Muscle of leg (tissue), 11 donors: ENCODE data around the gene TRIM40. TPM values are rescaled to one million over a fixed set of nuclear protein-coding genes. Genes with fewer than 3 reads are reported as not detected.
"Not testable (repeated sequence)": the region's sequence is repeated elsewhere in the genome, so short reads cannot be mapped to it uniquely, and the experiment has no call there.

Experiments
- DNase-seq: peaks from one replicate; pipeline ENCODE4 v3.0.0; 2013
- H3K27ac ChIP-seq: one replicate; pipeline ENCODE4 v1.5.1; 2013; ENCODE audit warnings: mild to moderate bottlenecking, low read length, control low read depth
- H3K27me3 ChIP-seq: one replicate; pipeline ENCODE4 v1.6.1; 2013; ENCODE audit warnings: low read length; ENCODE audit not compliant: control insufficient read depth, insufficient read depth
- H3K36me3 ChIP-seq: one replicate; pipeline ENCODE4 v1.6.1; 2013; ENCODE audit warnings: low read length; ENCODE audit not compliant: control insufficient read depth, insufficient read depth
- H3K4me1 ChIP-seq: one replicate; pipeline ENCODE4 v1.6.1; 2013; ENCODE audit warnings: low read length; ENCODE audit not compliant: control insufficient read depth, insufficient read depth
- H3K4me3 ChIP-seq: one replicate; pipeline ENCODE4 v1.5.1; 2013; ENCODE audit warnings: low read length, control low read depth
- H3K9me3 ChIP-seq: replicated peaks from 2 replicates; pipeline ENCODE4 v1.6.1; 2013; ENCODE audit warnings: low read depth, low read length; ENCODE audit not compliant: control insufficient read depth
- WGBS: methylation state at CpG from one replicate; pipeline ENCODE4 v1.1.5; 2013; ENCODE audit warnings: missing lambda C conversion rate; ENCODE audit not compliant: insufficient coverage; 5-methylcytosine and 5-hydroxymethylcytosine counted together
- polyA plus RNA-seq, 8 donors: library from polyadenylated mRNA; unstranded; fragments of 120-200 nt; gene quantifications; one replicate each; pipeline versions ENCODE4 v1.2.1 to v1.2.3, GENCODE V29; 2013; ENCODE audit warnings: inconsistent platforms in 1 of 8, low replicate concordance in 1 of 8; ENCODE audit not compliant: insufficient read length in 8 of 8, insufficient read depth in 1 of 8
- total RNA-seq: library from RNA; stranded (reverse); fragments of 120-200 nt; gene quantifications from one replicate; pipeline ENCODE4 v1.2.4, GENCODE V29; 2013

Gene TRIM40
- total and polyA plus RNA-seq, 9 donors, result 0.56 TPM; not detected in 8

DNA sequence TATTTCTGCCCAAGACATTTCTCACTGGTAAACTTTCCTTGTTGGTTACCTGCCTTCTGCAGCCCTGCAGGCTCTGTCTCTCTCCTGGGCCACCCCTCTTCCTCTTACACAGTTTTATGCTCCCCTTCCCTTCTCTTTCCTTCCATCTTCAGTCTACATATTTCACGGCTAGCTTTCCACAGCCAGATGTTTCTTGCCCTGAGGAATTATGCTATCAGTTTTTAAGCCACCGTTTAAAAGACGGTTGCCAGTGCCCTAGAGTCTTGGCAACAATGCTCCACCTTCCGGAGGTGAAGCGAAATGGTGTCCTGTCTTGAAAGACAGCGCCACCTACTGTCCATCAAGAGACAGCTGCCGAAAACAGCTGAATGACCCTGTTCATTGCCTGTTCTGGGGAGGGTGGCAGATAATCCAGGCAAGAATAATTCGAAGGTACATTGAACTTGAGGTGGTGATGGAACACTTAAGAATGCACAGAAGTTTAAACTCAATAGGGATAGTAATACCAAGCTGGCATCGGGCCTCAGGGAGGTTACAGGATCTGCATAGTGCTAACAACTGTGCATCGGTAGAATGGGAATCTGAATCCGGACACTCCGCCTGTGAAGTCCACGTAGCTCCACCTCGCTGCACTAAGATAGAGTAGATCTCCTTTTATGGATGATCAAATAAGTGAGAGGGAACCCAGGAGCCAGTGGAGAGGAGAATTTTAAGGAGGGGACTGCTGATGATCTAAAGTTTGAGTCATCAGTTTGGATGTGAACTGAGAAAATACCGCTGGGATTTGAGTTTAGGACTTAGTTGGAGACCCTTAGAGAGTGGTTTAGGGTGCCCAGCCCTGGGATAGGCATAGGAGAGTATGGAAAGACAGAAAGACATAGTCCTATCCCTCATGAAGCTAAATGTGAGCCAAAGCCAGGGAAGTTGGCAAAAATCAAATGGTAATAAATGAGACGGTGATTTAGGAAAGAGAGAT, 4.8 kb upstream of the TRIM40 start:
- no peak overlapping the region for H3K4me3 ChIP-seq
- H3K9me3 ChIP-seq, result no peaks in the 10 kb centered on the region
- peaks cover 47% of the 10 kb centered on the region for H3K27me3 ChIP-seq
- DNase-seq, result peak; percentile 87
- H3K36me3 ChIP-seq, result no peaks in the 10 kb centered on the region
- H3K4me1 ChIP-seq, result peaks cover 4% of the 10 kb centered on the region
- WGBS, result 33% methylated on average over 13 of the region's 16 CpGs
- H3K27ac ChIP-seq, result no peak overlapping the region

DNA sequence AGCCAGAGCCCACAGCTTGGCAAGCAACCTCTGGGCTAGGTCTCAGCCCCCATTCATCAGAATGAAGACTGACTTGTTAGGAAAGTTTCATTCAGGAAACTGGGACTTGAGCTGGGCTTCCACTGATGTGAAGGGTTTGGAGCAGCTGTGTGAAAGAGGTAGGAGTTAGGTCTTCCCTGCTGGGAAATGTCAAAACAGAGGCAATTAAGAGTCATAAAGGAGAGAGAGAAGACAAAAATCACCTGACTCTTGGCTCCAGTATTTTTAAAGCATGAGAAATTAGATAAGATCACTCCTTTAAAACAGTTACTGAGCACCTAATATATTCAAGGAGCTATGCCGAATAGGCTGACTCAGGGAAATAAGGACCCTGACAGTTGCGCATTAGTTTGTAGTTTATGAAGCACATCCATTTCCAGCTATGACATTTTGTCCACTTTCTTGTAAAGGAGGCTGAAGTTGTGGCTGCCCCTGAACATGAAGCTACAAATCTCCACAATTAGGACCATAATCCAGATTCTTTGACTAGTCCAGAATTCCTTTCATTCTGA, 3.9 kb upstream of the TRIM40 start:
- Histone ChIP-seq H3K27ac (no peak overlapping the region), H3K27me3 (peaks cover 40% of the 10 kb centered on the region), H3K36me3 (no peaks in the 10 kb centered on the region), H3K4me3 (no peak overlapping the region), H3K9me3 (no peaks in the 10 kb centered on the region), H3K4me1 (peaks cover 4% of the 10 kb centered on the region)
- no CpG with 5 or more reads among the region's 2 CpGs for WGBS
- DNase-seq, result no peak

DNA sequence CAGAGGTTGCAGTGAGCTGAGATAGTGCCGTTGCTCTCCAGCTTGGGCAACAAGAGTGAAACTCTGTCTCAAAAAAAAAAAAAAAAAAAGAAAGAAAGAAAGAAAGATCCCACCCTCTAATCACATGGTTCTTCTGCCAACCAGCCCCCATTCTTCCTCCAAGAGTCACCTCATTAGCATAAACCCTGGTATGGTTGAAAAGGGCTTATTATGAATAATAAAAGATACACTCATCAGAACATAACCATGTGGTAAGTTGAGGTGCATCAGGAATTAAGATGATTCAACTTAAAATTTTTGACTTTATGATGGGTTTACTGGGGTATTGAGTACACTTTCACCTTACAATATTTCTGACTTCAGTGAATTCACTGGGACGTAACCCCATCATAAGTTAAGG, 793 bp upstream of the TRIM40 start:
- Histone ChIP-seq H3K4me1 (no peaks in the 10 kb centered on the region), H3K9me3 (no peaks in the 10 kb centered on the region), H3K27me3 (peaks cover 24% of the 10 kb centered on the region), H3K27ac (no peak overlapping the region), H3K36me3 (no peaks in the 10 kb centered on the region), H3K4me3 (no peak overlapping the region)
- DNase-seq, result no peak
- no CpG with 5 or more reads among the region's 2 CpGs for WGBS

DNA sequence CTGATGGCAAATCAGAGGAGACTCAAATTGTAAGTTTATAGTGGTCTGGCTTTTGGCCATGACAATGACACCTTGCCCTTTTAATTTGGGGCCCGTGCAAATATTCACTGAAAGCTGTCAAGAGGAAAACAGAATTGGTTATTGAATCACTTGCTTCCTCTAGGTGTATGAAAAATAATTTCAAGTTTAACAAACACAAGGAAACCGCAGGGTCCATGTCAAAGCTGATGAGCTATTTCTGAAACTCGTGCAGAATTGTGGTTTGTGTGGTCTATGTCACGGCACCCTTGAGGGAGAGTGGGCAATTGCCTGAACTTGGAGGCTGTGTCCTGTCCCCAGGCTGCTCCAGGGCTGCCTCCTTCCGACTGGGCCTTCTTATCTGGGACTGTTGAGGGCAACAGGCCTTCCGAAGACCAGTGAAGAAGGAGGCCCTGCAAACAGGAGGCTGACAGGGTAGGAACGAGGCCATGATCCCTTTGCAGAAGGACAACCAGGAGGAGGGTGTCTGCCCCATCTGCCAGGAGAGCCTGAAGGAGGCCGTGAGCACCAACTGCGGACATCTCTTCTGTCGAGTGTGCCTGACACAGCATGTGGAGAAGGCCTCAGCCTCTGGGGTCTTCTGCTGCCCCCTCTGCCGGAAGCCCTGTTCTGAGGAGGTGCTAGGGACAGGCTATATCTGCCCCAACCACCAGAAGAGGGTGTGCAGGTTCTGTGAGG, 788 bp downstream of the TRIM40 start:
- Histone ChIP-seq H3K4me3 (no peak overlapping the region), H3K27ac (no peak overlapping the region), H3K9me3 (no peaks in the 10 kb centered on the region), H3K36me3 (no peaks in the 10 kb centered on the region), H3K4me1 (no peaks in the 10 kb centered on the region), H3K27me3 (peaks cover 9% of the 10 kb centered on the region)
- WGBS, result 61% methylated on average over 7 of the region's 11 CpGs
- no peak for DNase-seq

DNA sequence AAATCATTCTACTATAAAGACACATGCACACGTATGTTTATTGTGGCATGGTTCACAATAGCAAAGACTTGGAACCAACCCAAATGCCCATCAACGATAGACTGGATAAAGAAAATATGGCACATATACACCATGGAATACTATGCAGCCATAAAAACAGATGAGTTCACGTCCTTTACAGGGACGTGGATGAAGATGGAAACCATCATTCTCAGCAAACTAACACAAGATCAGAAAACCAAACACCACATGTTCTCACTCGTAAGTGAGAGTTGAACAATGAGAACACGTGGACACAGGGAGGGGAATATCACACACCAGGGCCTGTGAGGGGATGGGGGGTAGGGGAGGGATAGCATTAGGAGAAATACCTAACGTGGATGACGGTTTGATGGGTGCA, 4.3 kb downstream of the TRIM40 start:
- no CpG with 5 or more reads among the region's 8 CpGs for WGBS
- H3K36me3 ChIP-seq, H3K4me1 ChIP-seq: not testable (repeated sequence)

DNA sequence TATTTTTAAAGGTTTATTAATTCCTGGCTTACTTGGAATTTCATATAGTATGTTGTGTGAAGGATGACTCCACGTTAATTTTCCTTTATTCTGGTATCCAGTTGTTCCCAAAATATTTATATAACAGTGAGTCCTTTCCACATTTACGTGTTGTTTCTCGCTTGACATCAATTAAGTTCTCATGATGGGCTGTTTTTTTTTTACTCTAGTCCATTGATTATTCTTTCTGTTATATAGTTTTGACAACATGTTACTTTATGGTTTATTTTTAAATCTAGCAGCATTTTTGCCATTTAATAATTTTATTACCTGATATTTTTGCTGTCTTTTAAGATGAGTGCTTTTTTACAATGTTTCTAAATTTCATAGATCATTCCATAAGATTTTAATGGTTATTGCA, 6.7 kb downstream of the TRIM40 start:
- Histone ChIP-seq H3K27me3 (peaks cover 11% of the 10 kb centered on the region), H3K4me3 (no peak overlapping the region)
- WGBS, result no CpG with 5 or more reads among the region's 3 CpGs

More for the DNA sequence above, 4.3 kb downstream of the TRIM40 start:
- H3K27ac ChIP-seq, H3K27me3 ChIP-seq, H3K9me3 ChIP-seq, DNase-seq, H3K4me3 ChIP-seq: not testable (repeated sequence)

DNA sequence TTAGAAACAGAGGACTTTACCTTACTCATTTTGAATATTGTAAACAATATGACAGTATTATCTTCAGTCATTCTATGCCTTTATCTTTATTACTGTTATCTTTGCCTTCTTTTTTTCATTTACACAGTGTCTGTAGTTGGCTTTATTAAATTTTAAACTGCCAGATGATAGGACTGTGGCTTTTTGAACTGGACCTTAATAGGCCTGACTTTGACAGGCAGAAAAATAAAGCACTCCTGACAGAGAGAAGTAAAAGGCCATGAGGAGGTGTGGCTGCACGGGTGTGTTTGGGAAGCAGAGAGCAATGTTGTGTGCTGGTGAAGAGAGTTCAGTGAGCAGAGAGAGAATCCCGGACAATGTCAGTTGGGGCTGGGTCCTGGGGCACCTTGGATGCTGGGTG, 7.8 kb downstream of the TRIM40 start:
- H3K27ac ChIP-seq, result no peak overlapping the region
- WGBS, result 66% methylated on average over 2 of the region's 2 CpGs
- peaks cover 11% of the 10 kb centered on the region for H3K27me3 ChIP-seq
- no peaks in the 10 kb centered on the region for H3K9me3 ChIP-seq
- H3K4me1 ChIP-seq, result no peaks in the 10 kb centered on the region
- no peak overlapping the region for H3K4me3 ChIP-seq
- DNase-seq, result no peak
- H3K36me3 ChIP-seq, result no peaks in the 10 kb centered on the region

More for the DNA sequence above, 6.7 kb downstream of the TRIM40 start:
- DNase-seq, result no peak
- Histone ChIP-seq H3K9me3 (no peaks in the 10 kb centered on the region), H3K4me1 (no peaks in the 10 kb centered on the region), H3K36me3 (no peaks in the 10 kb centered on the region), H3K27ac (no peak overlapping the region)

DNA sequence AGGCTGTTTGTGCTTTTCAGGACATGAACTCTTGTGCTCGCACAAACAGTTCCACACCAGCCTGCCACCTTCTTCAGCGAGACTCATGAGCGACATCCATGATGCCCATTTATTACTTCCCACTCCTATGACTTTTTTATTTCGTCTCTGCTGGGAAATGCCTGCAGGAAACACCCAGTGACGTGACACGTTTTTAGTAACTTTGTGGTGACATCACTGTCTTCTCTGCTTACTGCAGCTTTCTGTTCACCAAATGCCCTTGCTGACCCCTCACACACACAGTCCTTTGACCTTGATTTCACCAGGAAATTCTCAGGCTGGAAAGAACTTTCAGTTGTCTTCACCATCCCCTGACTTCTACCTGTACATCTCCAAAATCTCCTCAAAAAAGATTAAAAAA, 8.9 kb downstream of the TRIM40 start:
- Histone ChIP-seq H3K4me3 (no peak overlapping the region), H3K36me3 (no peaks in the 10 kb centered on the region), H3K4me1 (no peaks in the 10 kb centered on the region), H3K27ac (no peak overlapping the region), H3K27me3 (peaks cover 11% of the 10 kb centered on the region), H3K9me3 (no peaks in the 10 kb centered on the region)
- no peak for DNase-seq
- 63% methylated on average over 6 of the region's 6 CpGs for WGBS

DNA sequence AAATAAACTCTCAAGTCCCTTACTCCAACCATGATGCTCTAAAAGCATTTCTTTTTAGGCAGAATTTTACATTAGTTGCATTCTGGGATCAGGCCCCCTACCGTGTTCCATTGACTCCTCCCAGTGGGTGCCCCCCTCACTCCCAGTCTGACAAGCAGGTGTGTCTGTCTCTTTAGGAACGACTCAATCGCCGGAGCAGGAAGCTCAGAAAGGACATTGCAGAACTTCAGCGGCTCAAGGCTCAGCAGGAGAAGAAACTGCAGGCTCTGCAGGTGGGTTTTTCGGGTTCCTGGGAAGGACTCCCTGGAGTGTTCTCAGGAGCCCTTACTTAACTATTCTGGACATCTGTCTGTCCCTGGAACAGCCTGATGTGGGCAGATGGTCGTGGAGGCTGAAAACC, 9.9 kb downstream of the TRIM40 start:
- peaks cover 13% of the 10 kb centered on the region for H3K27me3 ChIP-seq
- WGBS, result 49% methylated on average over 6 of the region's 7 CpGs

DNA sequence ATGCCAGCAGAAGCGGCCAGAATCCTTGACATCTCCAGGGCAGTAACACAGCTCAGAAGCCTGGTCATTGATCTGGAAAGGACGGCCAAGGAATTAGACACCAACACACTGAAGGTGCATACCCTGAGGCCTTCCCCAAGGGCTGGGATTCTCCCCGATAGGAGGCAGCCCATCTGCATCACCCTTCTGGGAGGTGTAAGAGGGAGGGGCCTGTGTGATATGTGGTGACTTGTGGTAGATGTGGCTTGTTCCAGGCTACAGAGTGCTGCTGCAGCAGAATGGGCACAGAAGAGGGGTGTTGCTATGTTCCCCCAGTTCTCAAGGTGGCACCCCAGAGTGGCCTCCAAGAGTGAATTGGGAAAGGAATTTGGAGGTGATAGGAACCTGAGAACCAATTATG, 11.2 kb downstream of the TRIM40 start:
- H3K4me3 ChIP-seq, result no peak overlapping the region
- no peaks in the 10 kb centered on the region for H3K4me1 ChIP-seq
- peaks cover 13% of the 10 kb centered on the region for H3K27me3 ChIP-seq
- H3K36me3 ChIP-seq, result no peaks in the 10 kb centered on the region
- H3K27ac ChIP-seq, result no peak overlapping the region
- 88% methylated on average over 1 of the region's 3 CpGs for WGBS
- H3K9me3 ChIP-seq, result no peaks in the 10 kb centered on the region
- no peak for DNase-seq

More for the DNA sequence above, 9.9 kb downstream of the TRIM40 start:
- no peaks in the 10 kb centered on the region for H3K36me3 ChIP-seq
- H3K27ac ChIP-seq, result no peak overlapping the region
- no peaks in the 10 kb centered on the region for H3K9me3 ChIP-seq
- no peaks in the 10 kb centered on the region for H3K4me1 ChIP-seq
- no peak overlapping the region for H3K4me3 ChIP-seq
- no peak for DNase-seq
